GM23338 (cell line): ENCODE data around the gene GSTM2. TPM values are rescaled to one million over a fixed set of nuclear protein-coding genes. Genes with fewer than 3 reads are reported as not detected.
"Not testable (repeated sequence)": the region's sequence is repeated elsewhere in the genome, so short reads cannot be mapped to it uniquely, and the experiment has no call there.

ENCODE experiments used
- ATAC-seq: fragments of 200-7000 bp; cut with Tn5 transposase; 3 replicates; pipeline ENCODE4 v1.9.1; 2020
- DNase-seq: peaks from one replicate; pipeline ENCODE4 v3.0.0-alpha.2; 2015; ENCODE audit warnings: low spot score
- H2AFZ ChIP-seq: fragments of 200-600 bp; sonication (generic); 2 replicates; pipeline ENCODE4 v1.8.0; 2016; ENCODE audit warnings: antibody characterized with exemption, mild to moderate bottlenecking, moderate library complexity
- H3F3A ChIP-seq: fragments of 200-600 bp; sonication (generic); replicated peaks from 2 replicates; pipeline ENCODE4 v1.8.0; 2017; ENCODE audit warnings: antibody characterized with exemption, mixed run types, low read depth
- H3K27ac ChIP-seq: fragments of 200-600 bp; sonication (generic); 2 replicates; pipeline ENCODE4 v1.6.1; 2016; ENCODE audit warnings: low read depth
- H3K27me3 ChIP-seq: fragments of 200-600 bp; sonication (generic); 2 replicates; pipeline ENCODE4 v1.8.0; 2016; ENCODE audit warnings: mild to moderate bottlenecking, mixed run types, moderate library complexity; ENCODE audit not compliant: insufficient read depth
- H3K36me3 ChIP-seq: fragments of 200-600 bp; sonication (generic); 2 replicates; pipeline ENCODE4 v1.8.0; 2016; ENCODE audit warnings: mild to moderate bottlenecking; ENCODE audit not compliant: insufficient read depth
- H3K4me1 ChIP-seq: fragments of 200-600 bp; sonication (generic); 2 replicates; pipeline ENCODE4 v1.8.0; 2016; ENCODE audit warnings: mild to moderate bottlenecking, moderate library complexity; ENCODE audit not compliant: insufficient read depth
- H3K4me2 ChIP-seq: fragments of 200-600 bp; sonication (generic); 2 replicates; pipeline ENCODE4 v1.7.1; 2017; ENCODE audit warnings: mixed run types
- H3K4me3 ChIP-seq: fragments of 200-600 bp; sonication (generic); 2 replicates; pipeline ENCODE4 v1.6.1; 2016; ENCODE audit warnings: mixed run types
- H3K79me2 ChIP-seq: fragments of 200-600 bp; sonication (generic); replicated peaks from 2 replicates; pipeline ENCODE4 v1.8.0; 2017; ENCODE audit warnings: mild to moderate bottlenecking; ENCODE audit not compliant: insufficient read depth
- H3K9me2 ChIP-seq: fragments of 200-600 bp; sonication (generic); 2 replicates; pipeline ENCODE4 v1.8.0; 2017; ENCODE audit not compliant: insufficient read depth
- H4K20me1 ChIP-seq: fragments of 200-600 bp; sonication (generic); replicated peaks from 2 replicates; pipeline ENCODE4 v1.8.0; 2017; ENCODE audit warnings: mild to moderate bottlenecking; ENCODE audit not compliant: insufficient read depth
- H3K27ac Mint-ChIP-seq: 2 replicates; pipeline ENCODE4 v1.8.0; 2020; ENCODE audit warnings: inconsistent platforms, mild to moderate bottlenecking, moderate library complexity, mixed read lengths
- H3K27me3 Mint-ChIP-seq: 3 replicates; pipeline ENCODE4 v1.8.0; 2022; ENCODE audit warnings: low read depth, mild to moderate bottlenecking, moderate library complexity, mixed read lengths, inconsistent platforms; ENCODE audit not compliant: insufficient read depth, poor library complexity
- H3K36me3 Mint-ChIP-seq: 3 replicates; pipeline ENCODE4 v1.8.0; 2021; ENCODE audit warnings: low read depth, mild to moderate bottlenecking, inconsistent platforms, moderate library complexity, mixed read lengths
- H3K4me1 Mint-ChIP-seq: 3 replicates; pipeline ENCODE4 v1.8.0; 2020; ENCODE audit warnings: mild to moderate bottlenecking, inconsistent platforms, mixed read lengths
- H3K4me3 Mint-ChIP-seq: 3 replicates; pipeline ENCODE4 v1.8.0; 2021; ENCODE audit warnings: moderate library complexity, mild to moderate bottlenecking, inconsistent platforms, mixed read lengths
- H3K9me3 Mint-ChIP-seq: 3 replicates; pipeline ENCODE4 v1.8.0; 2020; ENCODE audit warnings: moderate library complexity, mild to moderate bottlenecking, inconsistent platforms, mixed read lengths
- CTCF ChIP-seq, 2 experiments: fragments of 200-600 bp in 1 of 2; sonication (generic) in 1 of 2; conservative IDR thresholded peaks; 2 replicates each; pipeline versions ENCODE4 v1.5.1 to v1.6.1; 2016 to 2017; ENCODE audit warnings: antibody characterized with exemption in 2 of 2, low read depth in 2 of 2, mild to moderate bottlenecking in 2 of 2, moderate library complexity in 1 of 2
- ETS1 ChIP-seq: IDR thresholded peaks from 2 replicates; pipeline ENCODE4 v1.6.1; 2016; ENCODE audit warnings: antibody characterized with exemption
- EZH2 ChIP-seq: fragments of 200-600 bp; sonication (generic); IDR thresholded peaks from one replicate; pipeline ENCODE4 v1.8.0; 2017; ENCODE audit warnings: antibody characterized with exemption, mild to moderate bottlenecking, low read depth; ENCODE audit not compliant: unreplicated experiment
- JUNB ChIP-seq: IDR thresholded peaks from one replicate; pipeline ENCODE4 v1.6.1; 2016; ENCODE audit warnings: antibody characterized with exemption; ENCODE audit not compliant: unreplicated experiment
- NANOG ChIP-seq: IDR thresholded peaks from 2 replicates; pipeline ENCODE4 v1.6.1; 2016; ENCODE audit warnings: antibody characterized with exemption, borderline replicate concordance
- POLR2AphosphoS5 ChIP-seq: IDR thresholded peaks from 2 replicates; pipeline ENCODE4 v1.6.1; 2016; ENCODE audit warnings: antibody characterized with exemption, low read depth
- STAT1 ChIP-seq: IDR thresholded peaks from one replicate; pipeline ENCODE4 v1.6.1; 2016; ENCODE audit warnings: antibody characterized with exemption; ENCODE audit not compliant: unreplicated experiment
- ZNF114 ChIP-seq: fragments of 250-450 bp; sonication (Bioruptor Pico); IDR thresholded peaks from 2 replicates; pipeline ENCODE4 v1.5.0; 2020; ENCODE audit warnings: mild to moderate bottlenecking, moderate library complexity
- ZNF331 ChIP-seq: fragments of 250-450 bp; sonication (Bioruptor Pico); IDR thresholded peaks from 2 replicates; pipeline ENCODE4 v1.5.0; 2020; ENCODE audit warnings: low read depth, mild to moderate bottlenecking, moderate library complexity
- ZNF462 ChIP-seq: fragments of 250-450 bp; sonication (Bioruptor Pico); IDR thresholded peaks from 2 replicates; pipeline ENCODE4 v1.5.0; 2020; ENCODE audit warnings: mild to moderate bottlenecking, moderate library complexity
- polyA plus RNA-seq: library from polyadenylated mRNA; unstranded; fragments of >200 nt; fragmentation: Nextera tagmentation; extraction: Ambion mirVana; gene quantifications from 2 replicates; pipeline ENCODE4 v1.2.1, GENCODE V29; 2016
- total RNA-seq: library from RNA; depleted of rRNA; stranded (reverse); fragments of >200 nt; shearing (Covaris generic); gene quantifications from 2 replicates; pipeline ENCODE4 v1.2.3, GENCODE V29; 2014

The GSTM2 gene
- total and polyA plus RNA-seq, 2 experiments from 2014 or later: 8.9 to 16.0 TPM

- DNase-seq: not testable (repeated sequence)
These were observed 9.0 kb downstream of the GSTM2 start for GRCh38 chr1:109676683-109677381.

DNA sequence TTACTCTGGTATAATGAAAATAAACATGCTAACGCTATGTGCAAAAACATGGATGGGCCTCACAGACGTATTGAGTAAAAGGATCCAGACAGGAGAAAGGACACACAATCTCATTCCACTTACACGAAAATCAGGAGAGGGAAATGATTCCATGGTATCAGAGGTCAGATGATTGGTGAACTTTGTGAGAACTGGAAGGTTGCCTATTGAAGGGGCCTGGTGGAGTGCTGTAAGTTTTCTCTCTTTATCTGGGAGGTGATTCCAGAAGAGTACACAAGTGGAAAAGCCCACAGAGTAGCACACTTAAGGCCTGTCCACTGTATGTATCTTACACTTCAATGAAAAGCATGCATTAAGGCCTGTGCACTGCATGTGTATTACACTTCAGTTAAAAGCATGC, 9.6 kb downstream of the GSTM2 start:
- no peak overlapping the region for H3K27ac Mint-ChIP-seq
- Histone ChIP-seq H3K4me1 (no peaks in the 10 kb centered on the region), H3K27me3 (no peaks in the 10 kb centered on the region), H3F3A (no peaks in the 10 kb centered on the region), H3K9me2 (no peaks in the 10 kb centered on the region), H3K4me2 (no peak overlapping the region), H3K36me3 (no peaks in the 10 kb centered on the region), H3K4me3 (no peak overlapping the region), H3K27ac (no peak overlapping the region), H4K20me1 (no peaks in the 10 kb centered on the region), H2AFZ (no peak overlapping the region), H3K79me2 (no peaks in the 10 kb centered on the region)
- H3K4me1 Mint-ChIP-seq: no peaks in the 10 kb centered on the region
- H3K36me3 Mint-ChIP-seq: no peaks in the 10 kb centered on the region
- ATAC-seq (no peak), DNase-seq (no peak)
- H3K4me3 Mint-ChIP-seq: no peak overlapping the region
- H3K27me3 Mint-ChIP-seq: no peaks in the 10 kb centered on the region
- H3K9me3 Mint-ChIP-seq: no peaks in the 10 kb centered on the region
- TF ChIP-seq ETS1 (no peak), EZH2 (no peak), ZNF462 (CRISPR knock-in tag) (no peak), CTCF (conservative IDR thresholded peaks at IDR 0.05; ENCODE audit: low read depth in 2 of 2) (no peak), POLR2AphosphoS5 (no peak), STAT1 (no peak), NANOG (no peak), ZNF331 (CRISPR knock-in tag) (no peak), ZNF114 (CRISPR knock-in tag) (no peak), JUNB (no peak)

More at GRCh38 chr1:109676683-109677381, 9.0 kb downstream of the GSTM2 start:
- H2AFZ ChIP-seq, H3K27ac ChIP-seq, H4K20me1 ChIP-seq, H3K36me3 Mint-ChIP-seq, H3K4me3 ChIP-seq, H3K27me3 ChIP-seq, H3K79me2 ChIP-seq, H3K9me3 Mint-ChIP-seq, H3K4me3 Mint-ChIP-seq, H3K27me3 Mint-ChIP-seq, H3K27ac Mint-ChIP-seq, H3K4me1 Mint-ChIP-seq, ATAC-seq, H3K36me3 ChIP-seq, H3K9me2 ChIP-seq, H3K4me2 ChIP-seq, H3F3A ChIP-seq, H3K4me1 ChIP-seq: not testable (repeated sequence)
